Glutamatergic neuron (in vitro differentiated cells): ENCODE data around the gene PLCB4. TPM values are rescaled to one million over a fixed set of nuclear protein-coding genes. Genes with fewer than 3 reads are reported as not detected.

ENCODE experiments used
- DNase-seq: peaks from one replicate; pipeline ENCODE4 v3.0.0; 2022
- H3K27ac Mint-ChIP-seq: one replicate; pipeline ENCODE4 v1.8.0; 2020; ENCODE audit warnings: mild to moderate bottlenecking, mixed read lengths, inconsistent platforms; ENCODE audit not compliant: unreplicated experiment
- H3K27me3 Mint-ChIP-seq: one replicate; pipeline ENCODE4 v1.8.0; 2020; ENCODE audit warnings: mild to moderate bottlenecking, moderate library complexity, mixed read lengths, inconsistent platforms; ENCODE audit not compliant: unreplicated experiment
- H3K36me3 Mint-ChIP-seq: one replicate; pipeline ENCODE4 v1.8.0; 2020; ENCODE audit warnings: mild to moderate bottlenecking, mixed read lengths, inconsistent platforms; ENCODE audit not compliant: unreplicated experiment
- H3K4me1 Mint-ChIP-seq: one replicate; pipeline ENCODE4 v1.8.0; 2020; ENCODE audit warnings: mild to moderate bottlenecking, low read depth, mixed read lengths, inconsistent platforms; ENCODE audit not compliant: unreplicated experiment
- H3K4me3 Mint-ChIP-seq: one replicate; pipeline ENCODE4 v1.8.0; 2020; ENCODE audit warnings: mild to moderate bottlenecking, mixed read lengths, inconsistent platforms; ENCODE audit not compliant: unreplicated experiment
- H3K9me3 Mint-ChIP-seq: one replicate; pipeline ENCODE4 v1.8.0; 2020; ENCODE audit warnings: mild to moderate bottlenecking, moderate library complexity, mixed read lengths, inconsistent platforms; ENCODE audit not compliant: unreplicated experiment
- CTCF ChIP-seq: fragments of 200-600 bp; sonication (generic); IDR thresholded peaks from one replicate; pipeline ENCODE4 v1.5.0; 2021; ENCODE audit not compliant: partially characterized antibody, unreplicated experiment
- total RNA-seq: library from RNA; stranded (reverse); fragmentation: NEBNext Ultra II Directional; extraction: Animal tissue kit (Norgen Biotek cat#: 25700); gene quantifications from one replicate; pipeline ENCODE4 v1.2.1, GENCODE V29; 2021; ENCODE audit not compliant: unreplicated experiment

PLCB4 gene
- total RNA-seq, 1 donor from 2014 or later: 28.9 TPM

- Mint-ChIP-seq H3K27ac (no peak overlapping the region), H3K9me3 (no peaks in the 10 kb centered on the region), H3K36me3 (no peaks in the 10 kb centered on the region), H3K27me3 (no peaks in the 10 kb centered on the region), H3K4me3 (no peak overlapping the region), H3K4me1 (peaks cover 1% of the 10 kb centered on the region)
- TF ChIP-seq CTCF: no peak
- DNase-seq: no peak
Observed at GRCh38 chr20:9285617-9286016, 216.7 kb downstream of the PLCB4 start.

- no peaks in the 10 kb centered on the region for H3K36me3 Mint-ChIP-seq
Observed at GRCh38 chr20:9286501-9287461, 217.9 kb downstream of the PLCB4 start.

GRCh38 chr20:9287826-9288225, 218.9 kb downstream of the PLCB4 start:
- H3K4me1 Mint-ChIP-seq: no peaks in the 10 kb centered on the region
- no peaks in the 10 kb centered on the region for H3K9me3 Mint-ChIP-seq
- no peak for TF ChIP-seq CTCF
- no peak overlapping the region for H3K4me3 Mint-ChIP-seq
- no peak for DNase-seq
- H3K27me3 Mint-ChIP-seq: peaks cover 1% of the 10 kb centered on the region
- H3K27ac Mint-ChIP-seq: no peak overlapping the region
- no peaks in the 10 kb centered on the region for H3K36me3 Mint-ChIP-seq

More at GRCh38 chr20:9286501-9287461, 217.9 kb downstream of the PLCB4 start:
- no peaks in the 10 kb centered on the region for H3K9me3 Mint-ChIP-seq
- no peak for DNase-seq
- H3K4me3 Mint-ChIP-seq: no peak overlapping the region
- H3K4me1 Mint-ChIP-seq: no peaks in the 10 kb centered on the region
- no peaks in the 10 kb centered on the region for H3K27me3 Mint-ChIP-seq
- no peak overlapping the region for H3K27ac Mint-ChIP-seq
- no peak for TF ChIP-seq CTCF

GRCh38 chr20:9290331-9290730, 221.4 kb downstream of the PLCB4 start:
- Mint-ChIP-seq H3K4me3 (no peak overlapping the region), H3K36me3 (no peaks in the 10 kb centered on the region), H3K4me1 (no peaks in the 10 kb centered on the region), H3K9me3 (no peaks in the 10 kb centered on the region), H3K27ac (no peak overlapping the region), H3K27me3 (peaks cover 6% of the 10 kb centered on the region)
- TF ChIP-seq CTCF: no peak
- no peak for DNase-seq

GRCh38 chr20:9293145-9293544, 224.3 kb downstream of the PLCB4 start:
- no peak for DNase-seq
- H3K27me3 Mint-ChIP-seq: peaks cover 6% of the 10 kb centered on the region
- no peak overlapping the region for H3K27ac Mint-ChIP-seq
- H3K36me3 Mint-ChIP-seq: no peaks in the 10 kb centered on the region
- H3K4me3 Mint-ChIP-seq: no peak overlapping the region
- no peaks in the 10 kb centered on the region for H3K9me3 Mint-ChIP-seq
- TF ChIP-seq CTCF: no peak
- no peaks in the 10 kb centered on the region for H3K4me1 Mint-ChIP-seq
